Hepatocyte (in vitro differentiated cells): ENCODE measurements around the gene WDR62.

Source experiments
- EZH2 ChIP-seq: fragments of 200-600 bp; sonication (generic); IDR thresholded peaks from 2 replicates; pipeline ENCODE4 v1.6.1; 2016; ENCODE audit warnings: antibody characterized with exemption, mild to moderate bottlenecking, borderline replicate concordance
- TF ChIP-seq, protein P1 (sequence below): fragments of 200-600 bp; sonication (generic); IDR thresholded peaks from 2 replicates; pipeline ENCODE4 v1.5.1; 2016; ENCODE audit warnings: antibody characterized with exemption, mild to moderate bottlenecking; ENCODE audit not compliant: poor library complexity

DNA sequence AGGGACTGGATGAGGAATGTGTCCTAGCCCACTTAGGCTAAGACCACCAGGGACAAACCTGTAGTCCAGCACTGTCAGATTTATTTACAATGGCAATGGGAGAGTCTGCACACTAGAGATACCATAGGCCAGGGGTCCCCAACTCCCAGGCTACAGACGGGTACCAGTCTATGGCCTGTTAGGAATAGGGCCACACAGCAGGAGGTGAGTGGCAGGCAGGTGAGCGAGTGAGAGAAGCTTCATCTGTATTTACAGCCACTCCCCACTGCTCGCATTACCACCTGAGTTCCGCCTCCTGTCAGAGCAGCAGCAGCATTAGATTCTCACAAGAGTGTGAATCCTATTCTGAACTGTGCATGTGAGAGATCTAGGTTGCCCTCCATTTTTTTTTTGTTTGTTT, 3.1 kb upstream of the WDR62 start:
- TF ChIP-seq, protein P1, sequence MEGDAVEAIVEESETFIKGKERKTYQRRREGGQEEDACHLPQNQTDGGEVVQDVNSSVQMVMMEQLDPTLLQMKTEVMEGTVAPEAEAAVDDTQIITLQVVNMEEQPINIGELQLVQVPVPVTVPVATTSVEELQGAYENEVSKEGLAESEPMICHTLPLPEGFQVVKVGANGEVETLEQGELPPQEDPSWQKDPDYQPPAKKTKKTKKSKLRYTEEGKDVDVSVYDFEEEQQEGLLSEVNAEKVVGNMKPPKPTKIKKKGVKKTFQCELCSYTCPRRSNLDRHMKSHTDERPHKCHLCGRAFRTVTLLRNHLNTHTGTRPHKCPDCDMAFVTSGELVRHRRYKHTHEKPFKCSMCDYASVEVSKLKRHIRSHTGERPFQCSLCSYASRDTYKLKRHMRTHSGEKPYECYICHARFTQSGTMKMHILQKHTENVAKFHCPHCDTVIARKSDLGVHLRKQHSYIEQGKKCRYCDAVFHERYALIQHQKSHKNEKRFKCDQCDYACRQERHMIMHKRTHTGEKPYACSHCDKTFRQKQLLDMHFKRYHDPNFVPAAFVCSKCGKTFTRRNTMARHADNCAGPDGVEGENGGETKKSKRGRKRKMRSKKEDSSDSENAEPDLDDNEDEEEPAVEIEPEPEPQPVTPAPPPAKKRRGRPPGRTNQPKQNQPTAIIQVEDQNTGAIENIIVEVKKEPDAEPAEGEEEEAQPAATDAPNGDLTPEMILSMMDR = no peak
- no peak for TF ChIP-seq EZH2
